ENCODE measurements around the gene TRIO.

The TRIO gene

GRCh38 chr5:14267991-14268708 is 125.0 kb downstream of the TRIO start:
- DNase-seq (ENCODE audit: low read depth), result peak; percentile 83
- TF ChIP-seq, protein P1, sequence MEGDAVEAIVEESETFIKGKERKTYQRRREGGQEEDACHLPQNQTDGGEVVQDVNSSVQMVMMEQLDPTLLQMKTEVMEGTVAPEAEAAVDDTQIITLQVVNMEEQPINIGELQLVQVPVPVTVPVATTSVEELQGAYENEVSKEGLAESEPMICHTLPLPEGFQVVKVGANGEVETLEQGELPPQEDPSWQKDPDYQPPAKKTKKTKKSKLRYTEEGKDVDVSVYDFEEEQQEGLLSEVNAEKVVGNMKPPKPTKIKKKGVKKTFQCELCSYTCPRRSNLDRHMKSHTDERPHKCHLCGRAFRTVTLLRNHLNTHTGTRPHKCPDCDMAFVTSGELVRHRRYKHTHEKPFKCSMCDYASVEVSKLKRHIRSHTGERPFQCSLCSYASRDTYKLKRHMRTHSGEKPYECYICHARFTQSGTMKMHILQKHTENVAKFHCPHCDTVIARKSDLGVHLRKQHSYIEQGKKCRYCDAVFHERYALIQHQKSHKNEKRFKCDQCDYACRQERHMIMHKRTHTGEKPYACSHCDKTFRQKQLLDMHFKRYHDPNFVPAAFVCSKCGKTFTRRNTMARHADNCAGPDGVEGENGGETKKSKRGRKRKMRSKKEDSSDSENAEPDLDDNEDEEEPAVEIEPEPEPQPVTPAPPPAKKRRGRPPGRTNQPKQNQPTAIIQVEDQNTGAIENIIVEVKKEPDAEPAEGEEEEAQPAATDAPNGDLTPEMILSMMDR (conservative IDR thresholded peaks at IDR 0.05; ENCODE audit: low read length), result no peak
- H3K4me3 ChIP-seq (ENCODE audit: low read length), result no peak overlapping the region

- TF ChIP-seq, protein P1 (conservative IDR thresholded peaks at IDR 0.05; ENCODE audit: low read length), result no peak
- H3K4me3 ChIP-seq (ENCODE audit: low read length), result no peak overlapping the region
- DNase-seq (ENCODE audit: low read depth), result peak; percentile 47
Measured at GRCh38 chr5:14268738-14269137, 125.6 kb downstream of the TRIO start.

- no peak overlapping the region for H3K4me3 ChIP-seq (ENCODE audit: low read length)
- DNase-seq (ENCODE audit: low read depth), result no peak
- TF ChIP-seq, protein P1 (conservative IDR thresholded peaks at IDR 0.05; ENCODE audit: low read length), result no peak
Measured at GRCh38 chr5:14269395-14269794, 126.3 kb downstream of the TRIO start.

- H3K4me3 ChIP-seq (ENCODE audit: low read length), result no peak overlapping the region
- TF ChIP-seq, protein P1 (conservative IDR thresholded peaks at IDR 0.05; ENCODE audit: low read length), result peak; percentile 88
- peak; percentile 70 for DNase-seq (ENCODE audit: low read depth)
Measured at GRCh38 chr5:14270209-14270702, 127.1 kb downstream of the TRIO start.

- TF ChIP-seq, protein P1 (conservative IDR thresholded peaks at IDR 0.05; ENCODE audit: low read length), result no peak
- no peak overlapping the region for H3K4me3 ChIP-seq (ENCODE audit: low read length)
- DNase-seq (ENCODE audit: low read depth), result no peak
Measured at GRCh38 chr5:14272548-14273205, 129.5 kb downstream of the TRIO start.

- no peak for DNase-seq (ENCODE audit: low read depth)
- H3K4me3 ChIP-seq (ENCODE audit: low read length), result no peak overlapping the region
- TF ChIP-seq, protein P1 (conservative IDR thresholded peaks at IDR 0.05; ENCODE audit: low read length), result no peak
Measured at GRCh38 chr5:14273207-14273767, 130.1 kb downstream of the TRIO start.
